ENCODE data around the gene TBC1D2B.

Gene TBC1D2B

GRCh38 chr15:78080088-78080460 is 2.6 kb upstream of the TBC1D2B start:
- no peak overlapping the region for H3K27ac Mint-ChIP-seq
- H3K4me3 Mint-ChIP-seq: peak overlapping the region in 2 of 3 experiments; percentile 11 to 72
- H3K27me3 Mint-ChIP-seq (ENCODE audit: low read depth): peaks cover 9% of the 10 kb centered on the region
- H3K4me1 Mint-ChIP-seq: peaks cover 16% of the 10 kb centered on the region
- no peaks in the 10 kb centered on the region for H3K36me3 Mint-ChIP-seq (ENCODE audit: low read depth)
- no peaks in the 10 kb centered on the region for H3K9me3 Mint-ChIP-seq
- TF ChIP-seq CTCF (IDR thresholded peaks at IDR 0.05; ENCODE audit: unreplicated experiment in 3 of 3): no peak

GRCh38 chr15:78079298-78080087 is 2.0 kb upstream of the TBC1D2B start:
- H3K36me3 Mint-ChIP-seq (ENCODE audit: low read depth): no peaks in the 10 kb centered on the region
- TF ChIP-seq CTCF (IDR thresholded peaks at IDR 0.05; ENCODE audit: unreplicated experiment in 3 of 3): no peak
- H3K9me3 Mint-ChIP-seq: no peaks in the 10 kb centered on the region
- H3K4me3 Mint-ChIP-seq: peak overlapping the region; percentile 30 to 76 (median 72)
- H3K27me3 Mint-ChIP-seq (ENCODE audit: low read depth): peaks cover 4% of the 10 kb centered on the region
- peaks cover 16% of the 10 kb centered on the region for H3K4me1 Mint-ChIP-seq
- H3K27ac Mint-ChIP-seq: no peak overlapping the region

- no peaks in the 10 kb centered on the region for H3K27me3 Mint-ChIP-seq (ENCODE audit: low read depth)
- peak overlapping the region; percentile 86 to 93 (median 92) for H3K4me3 Mint-ChIP-seq
- no peaks in the 10 kb centered on the region for H3K9me3 Mint-ChIP-seq
- peak overlapping the region; percentile 54 to 72 (median 59) for H3K27ac Mint-ChIP-seq
- TF ChIP-seq CTCF (IDR thresholded peaks at IDR 0.05; ENCODE audit: unreplicated experiment in 3 of 3): no peak
- peaks cover 23% of the 10 kb centered on the region for H3K4me1 Mint-ChIP-seq
- H3K36me3 Mint-ChIP-seq (ENCODE audit: low read depth): no peaks in the 10 kb centered on the region
These were observed 330 bp upstream of the TBC1D2B start for GRCh38 chr15:78077871-78078210.

- TF ChIP-seq CTCF (IDR thresholded peaks at IDR 0.05; ENCODE audit: unreplicated experiment in 3 of 3): peak in 1 of 3 experiments; percentile 27
- no peaks in the 10 kb centered on the region for H3K27me3 Mint-ChIP-seq (ENCODE audit: low read depth)
- H3K36me3 Mint-ChIP-seq (ENCODE audit: low read depth): no peaks in the 10 kb centered on the region
- H3K4me3 Mint-ChIP-seq: peak overlapping the region; percentile 94 to 100 (median 98)
- peak overlapping the region; percentile 90 to 99 (median 98) for H3K27ac Mint-ChIP-seq
- H3K4me1 Mint-ChIP-seq: peaks cover 37% of the 10 kb centered on the region
- no peaks in the 10 kb centered on the region for H3K9me3 Mint-ChIP-seq
These were observed 1.1 kb downstream of the TBC1D2B start for GRCh38 chr15:78076231-78077052.

- Mint-ChIP-seq H3K27ac (peak overlapping the region; percentile 90 to 99 (median 98)), H3K36me3 (ENCODE audit: low read depth) (no peaks in the 10 kb centered on the region), H3K9me3 (no peaks in the 10 kb centered on the region), H3K27me3 (ENCODE audit: low read depth) (no peaks in the 10 kb centered on the region), H3K4me1 (peaks cover 39% of the 10 kb centered on the region), H3K4me3 (peak overlapping the region; percentile 94 to 100 (median 98))
- TF ChIP-seq CTCF (IDR thresholded peaks at IDR 0.05; ENCODE audit: unreplicated experiment in 3 of 3): no peak
These were observed 1.9 kb downstream of the TBC1D2B start for GRCh38 chr15:78075490-78076230.
